Heart left ventricle (tissue), 16 donors: ENCODE results near the gene COA1. TPM values are rescaled to one million over a fixed set of nuclear protein-coding genes. Genes with fewer than 3 reads are reported as not detected.

Experiments used
- ATAC-seq, 4 donors: fragments of 200-7000 bp; cut with Tn5 transposase; one replicate each; pipeline ENCODE4 v1.9.1; 2020 to 2022; ENCODE audit warnings: moderate library complexity in 4 of 4, mild to moderate bottlenecking in 3 of 4, moderate number of reproducible peaks in 1 of 4
- DNase-seq, 5 donors: peaks; one replicate each; pipeline ENCODE4 v3.0.0-alpha.2; 2020
- H3K27ac ChIP-seq, 12 donors: fragments of 200-600 bp; sonication (generic) in 4 of 12; one replicate each; pipeline versions ENCODE4 v1.5.0 to v1.8.0; 2016 to 2022; ENCODE audit warnings: mild to moderate bottlenecking in 2 of 12
- H3K27me3 ChIP-seq, 9 donors: fragments of 200-600 bp; sonication (generic) in 2 of 9; one replicate each; pipeline versions ENCODE4 v1.5.1 to v1.8.0; 2016 to 2022; ENCODE audit warnings: mild to moderate bottlenecking in 3 of 9
- H3K36me3 ChIP-seq, 9 donors: fragments of 200-600 bp; sonication (generic) in 2 of 9; one replicate each; pipeline versions ENCODE4 v1.5.0 to v1.8.0; 2018 to 2022; ENCODE audit warnings: mild to moderate bottlenecking in 2 of 9
- H3K4me1 ChIP-seq, 12 donors: fragments of 200-600 bp; sonication (generic) in 4 of 12; one replicate each; pipeline versions ENCODE4 v1.5.0 to v1.8.0; 2016 to 2022; ENCODE audit warnings: mild to moderate bottlenecking in 3 of 12
- H3K4me3 ChIP-seq, 12 donors: fragments of 200-600 bp; sonication (generic) in 4 of 12; one replicate each; pipeline versions ENCODE4 v1.5.0 to v1.8.0; 2017 to 2022; ENCODE audit warnings: mild to moderate bottlenecking in 9 of 12, moderate library complexity in 4 of 12
- H3K9me3 ChIP-seq, 12 donors: fragments of 200-600 bp; sonication (generic) in 4 of 12; one replicate each; pipeline versions ENCODE4 v1.5.0 to v1.8.0; 2016 to 2022; ENCODE audit warnings: mild to moderate bottlenecking in 1 of 12
- CTCF ChIP-seq, 12 donors: fragments of 200-600 bp; sonication (generic) in 4 of 12; IDR thresholded peaks; one replicate each; pipeline versions ENCODE4 v1.5.0 to v1.8.0; 2018 to 2022; ENCODE audit warnings: antibody characterized with exemption in 12 of 12, mild to moderate bottlenecking in 5 of 12
- POLR2A ChIP-seq, 2 donors: fragments of 450-650 bp; IDR thresholded peaks; one replicate each; pipeline ENCODE4 v1.6.1; 2017; ENCODE audit warnings: antibody characterized with exemption in 2 of 2, mild to moderate bottlenecking in 2 of 2, moderate library complexity in 2 of 2
- WGBS, 4 donors: extraction: QIAGEN DNeasy Blood & Tissue Kit in 2 of 4; methylation state at CpG; one replicate each; pipeline versions ENCODE4 v1.1.5 to v1.1.7; 2013 to 2018; 5-methylcytosine and 5-hydroxymethylcytosine counted together
- intact Hi-C, 10 donors: fragments of 100-400 bp; cut with DNase I; formaldehyde crosslinking; loops; one replicate each; pipeline versions ENCODE4 v1.11.1 to v1.14.2; 2022
- polyA plus RNA-seq, 2 donors: library from polyadenylated mRNA; stranded (reverse); fragments of 200-250 nt; gene quantifications; one replicate each; pipeline ENCODE4 v1.2.3, GENCODE V29; 2013
- total RNA-seq, 9 donors: library from RNA; depleted of rRNA in 2 of 9; stranded (reverse); fragments of >200 nt in 2 of 9; fragmentation: NEBNext Ultra II Directional in 3 of 9; extraction: Animal tissue kit (Norgen Biotek cat#: 25700) in 3 of 9; gene quantifications; one replicate each; pipeline versions ENCODE4 v1.1.0 to v1.2.4, GENCODE V29; 2016 to 2023
- donor health status: ischemic (EF 13 %, LVEDD 7.1; RV severe dilation, severe dysfunction).
- donor health status: healthy with polysubstance abuse.
- donor health status: DM: no; HTN: yes; CAD: no.
- donor health status: DM: no; HTN: no; CAD: no.
- donor health status: ischemic (EF 25% LVEDD 6.9; RV normal size, moderate dysfunction).
- donor health status: ischemic (EF 25% LVEDD 5.7; RV mildly dilated, moderate dysfunction).
- donor health status: healthy.
- donor health status: DM: yes; HTN: yes; CAD: no.
- donor health status: ischemic (EF 35%, LVEDD 5.7; RV mildly dilated, moderate dysfunction).
- donor health status: nonischemic (EF 11% LVEDD 7.7; RV severe dilation, severe dysfunction).
- donor health status: DM: yes; HTN: yes; CAD: no.
- donor health status: PGD.
- donor health status: ischemic (EF 29% LVEDD 5.4; RV normal size, mild dysfunction).
- donor health status: nonischemic (EF 23%, LVEDD 6.1; RV moderate dilation, normal function).

Gene COA1
- total and polyA plus RNA-seq, 11 donors = 57.5 to 81.2 (median 68.6) TPM

GRCh38 chr7:43655584-43655983 is 73.7 kb downstream of the COA1 start:
- Histone ChIP-seq H3K36me3 (peaks cover 0 to 9% (median 0%) of the 10 kb centered on the region in 9 donors), H3K27ac (no peak overlapping the region), H3K27me3 (no peaks in the 10 kb centered on the region), H3K4me1 (peaks cover 0 to 58% (median 15%) of the 10 kb centered on the region in 12 donors), H3K9me3 (no peaks in the 10 kb centered on the region), H3K4me3 (no peak overlapping the region)
- DNase-seq = no peak
- WGBS, 4 donors = 97 to 100% (median 99%) methylated on average over 3 of the region's 3 CpGs
- TF ChIP-seq CTCF (IDR thresholded peaks at IDR 0.05) (no peak), POLR2A (IDR thresholded peaks at IDR 0.05) (no peak)
- intact Hi-C loops = no loop called here
- ATAC-seq = no peak

- 77 to 86% (median 85%) methylated on average over 4 of the region's 4 CpGs for WGBS, 4 donors
- Histone ChIP-seq H3K36me3 (peaks cover 0 to 9% (median 0%) of the 10 kb centered on the region in 9 donors), H3K4me3 (no peak overlapping the region), H3K4me1 (peaks cover 0 to 60% (median 28%) of the 10 kb centered on the region in 12 donors), H3K9me3 (no peaks in the 10 kb centered on the region), H3K27me3 (no peaks in the 10 kb centered on the region), H3K27ac (peak overlapping the region in 1 of 12 donors; percentile 44)
- ATAC-seq = no peak
- intact Hi-C loops = no loop called here
- TF ChIP-seq CTCF (IDR thresholded peaks at IDR 0.05) (no peak), POLR2A (IDR thresholded peaks at IDR 0.05) (no peak)
- no peak for DNase-seq
Measured at GRCh38 chr7:43653891-43654504, 75.3 kb downstream of the COA1 start.

GRCh38 chr7:43653466-43653865 is 75.9 kb downstream of the COA1 start:
- DNase-seq (no peak), ATAC-seq (no peak)
- H3K36me3 ChIP-seq = peaks cover 0 to 9% (median 0%) of the 10 kb centered on the region in 9 donors
- peaks cover 0 to 60% (median 32%) of the 10 kb centered on the region in 12 donors for H3K4me1 ChIP-seq
- no peak for TF ChIP-seq CTCF (IDR thresholded peaks at IDR 0.05)
- TF ChIP-seq POLR2A (IDR thresholded peaks at IDR 0.05) = no peak
- intact Hi-C loops = no loop called here
- H3K27me3 ChIP-seq = no peaks in the 10 kb centered on the region
- H3K4me3 ChIP-seq = no peak overlapping the region
- 94 to 99% (median 96%) methylated on average over 4 of the region's 4 CpGs for WGBS, 4 donors
- H3K9me3 ChIP-seq = no peaks in the 10 kb centered on the region
- peak overlapping the region in 1 of 12 donors; percentile 44 for H3K27ac ChIP-seq

- Histone ChIP-seq H3K4me3 (no peak overlapping the region), H3K27ac (peak overlapping the region in 1 of 12 donors; percentile 96), H3K9me3 (no peaks in the 10 kb centered on the region), H3K36me3 (peaks cover 0 to 9% (median 0%) of the 10 kb centered on the region in 9 donors), H3K4me1 (peaks cover 3 to 68% (median 42%) of the 10 kb centered on the region in 12 donors), H3K27me3 (no peaks in the 10 kb centered on the region)
- no peak for TF ChIP-seq POLR2A (IDR thresholded peaks at IDR 0.05)
- ATAC-seq = no peak
- DNase-seq = no peak
- intact Hi-C loops = no loop called here
Measured at GRCh38 chr7:43652364-43652763, 77.0 kb downstream of the COA1 start.
